Measurements from ENCODE around the gene ABCA4. TPM values are rescaled to one million over a fixed set of nuclear protein-coding genes. Genes with fewer than 3 reads are reported as not detected.

The ABCA4 gene
- total RNA-seq, 1 experiment from 2014 or later = 0.09 TPM

- TF ChIP-seq, protein P1, sequence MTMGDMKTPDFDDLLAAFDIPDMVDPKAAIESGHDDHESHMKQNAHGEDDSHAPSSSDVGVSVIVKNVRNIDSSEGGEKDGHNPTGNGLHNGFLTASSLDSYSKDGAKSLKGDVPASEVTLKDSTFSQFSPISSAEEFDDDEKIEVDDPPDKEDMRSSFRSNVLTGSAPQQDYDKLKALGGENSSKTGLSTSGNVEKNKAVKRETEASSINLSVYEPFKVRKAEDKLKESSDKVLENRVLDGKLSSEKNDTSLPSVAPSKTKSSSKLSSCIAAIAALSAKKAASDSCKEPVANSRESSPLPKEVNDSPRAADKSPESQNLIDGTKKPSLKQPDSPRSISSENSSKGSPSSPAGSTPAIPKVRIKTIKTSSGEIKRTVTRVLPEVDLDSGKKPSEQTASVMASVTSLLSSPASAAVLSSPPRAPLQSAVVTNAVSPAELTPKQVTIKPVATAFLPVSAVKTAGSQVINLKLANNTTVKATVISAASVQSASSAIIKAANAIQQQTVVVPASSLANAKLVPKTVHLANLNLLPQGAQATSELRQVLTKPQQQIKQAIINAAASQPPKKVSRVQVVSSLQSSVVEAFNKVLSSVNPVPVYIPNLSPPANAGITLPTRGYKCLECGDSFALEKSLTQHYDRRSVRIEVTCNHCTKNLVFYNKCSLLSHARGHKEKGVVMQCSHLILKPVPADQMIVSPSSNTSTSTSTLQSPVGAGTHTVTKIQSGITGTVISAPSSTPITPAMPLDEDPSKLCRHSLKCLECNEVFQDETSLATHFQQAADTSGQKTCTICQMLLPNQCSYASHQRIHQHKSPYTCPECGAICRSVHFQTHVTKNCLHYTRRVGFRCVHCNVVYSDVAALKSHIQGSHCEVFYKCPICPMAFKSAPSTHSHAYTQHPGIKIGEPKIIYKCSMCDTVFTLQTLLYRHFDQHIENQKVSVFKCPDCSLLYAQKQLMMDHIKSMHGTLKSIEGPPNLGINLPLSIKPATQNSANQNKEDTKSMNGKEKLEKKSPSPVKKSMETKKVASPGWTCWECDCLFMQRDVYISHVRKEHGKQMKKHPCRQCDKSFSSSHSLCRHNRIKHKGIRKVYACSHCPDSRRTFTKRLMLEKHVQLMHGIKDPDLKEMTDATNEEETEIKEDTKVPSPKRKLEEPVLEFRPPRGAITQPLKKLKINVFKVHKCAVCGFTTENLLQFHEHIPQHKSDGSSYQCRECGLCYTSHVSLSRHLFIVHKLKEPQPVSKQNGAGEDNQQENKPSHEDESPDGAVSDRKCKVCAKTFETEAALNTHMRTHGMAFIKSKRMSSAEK (CRISPR knock-in tag; IDR thresholded peaks at IDR 0.05; ENCODE audit: borderline replicate concordance) = no peak
- TF ChIP-seq CTCF (IDR thresholded peaks at IDR 0.05) (no peak), SP1 (CRISPR knock-in tag; conservative IDR thresholded peaks at IDR 0.05) (no peak), AR (CRISPR knock-in tag; IDR thresholded peaks at IDR 0.05) (no peak), ZMAT4 (CRISPR knock-in tag; IDR thresholded peaks at IDR 0.05) (no peak), ELF4 (CRISPR knock-in tag; IDR thresholded peaks at IDR 0.05; ENCODE audit: low read depth) (no peak)
- TF ChIP-seq, protein P2, sequence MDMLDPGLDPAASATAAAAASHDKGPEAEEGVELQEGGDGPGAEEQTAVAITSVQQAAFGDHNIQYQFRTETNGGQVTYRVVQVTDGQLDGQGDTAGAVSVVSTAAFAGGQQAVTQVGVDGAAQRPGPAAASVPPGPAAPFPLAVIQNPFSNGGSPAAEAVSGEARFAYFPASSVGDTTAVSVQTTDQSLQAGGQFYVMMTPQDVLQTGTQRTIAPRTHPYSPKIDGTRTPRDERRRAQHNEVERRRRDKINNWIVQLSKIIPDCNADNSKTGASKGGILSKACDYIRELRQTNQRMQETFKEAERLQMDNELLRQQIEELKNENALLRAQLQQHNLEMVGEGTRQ (CRISPR knock-in tag; IDR thresholded peaks at IDR 0.05) = no peak
Observed at GRCh38 chr1:93958726-93959100, 162.2 kb downstream of the ABCA4 start (continued).

GRCh38 chr1:93958032-93958725, 162.8 kb downstream of the ABCA4 start:
- ATAC-seq (no peak), DNase-seq (ENCODE audit: low spot score) (no peak)
- ChIA-PET CTCF (interaction anchor here (0.6 to 1.2 kb wide), 2 partner anchors 22 to 87 kb away, joined by 3 to 4 read pairs; no protein-coding TSS in a partner anchor), POLR2A (interaction anchor here (0.6 to 0.7 kb wide), 2 partner anchors 438 to 718 kb away, joined by 3 to 4 read pairs; no protein-coding TSS in a partner anchor)
- Mint-ChIP-seq H3K27me3 (ENCODE audit: low read depth) (peaks cover 4% of the 10 kb centered on the region), H3K4me3 (no peak overlapping the region), H3K4me1 (no peaks in the 10 kb centered on the region), H3K9me3 (peaks cover 29% of the 10 kb centered on the region), H3K27ac (no peak overlapping the region), H3K36me3 (peaks cover 15% of the 10 kb centered on the region)
- TF ChIP-seq KAT7 (CRISPR knock-in tag; IDR thresholded peaks at IDR 0.05; ENCODE audit: borderline replicate concordance) = no peak

- Mint-ChIP-seq H3K4me3 (no peak overlapping the region), H3K27me3 (ENCODE audit: low read depth) (peaks cover 11% of the 10 kb centered on the region), H3K9me3 (peaks cover 53% of the 10 kb centered on the region), H3K27ac (no peak overlapping the region), H3K4me1 (no peaks in the 10 kb centered on the region), H3K36me3 (peaks cover 39% of the 10 kb centered on the region)
- ChIA-PET CTCF (no interaction called here), POLR2A (no interaction called here)
- ATAC-seq = no peak
- DNase-seq (ENCODE audit: low spot score) = no peak
- TF ChIP-seq ATF1 (CRISPR knock-in tag; IDR thresholded peaks at IDR 0.05) (no peak), RELA (CRISPR knock-in tag; IDR thresholded peaks at IDR 0.05; ENCODE audit: borderline replicate concordance) (no peak), NR1H2 (CRISPR knock-in tag; IDR thresholded peaks at IDR 0.05) (no peak), HMGA2 (CRISPR knock-in tag; IDR thresholded peaks at IDR 0.05) (no peak), MYBL2 (CRISPR knock-in tag; IDR thresholded peaks at IDR 0.05) (no peak), CTCF (IDR thresholded peaks at IDR 0.05) (no peak)
- TF ChIP-seq, protein P3, sequence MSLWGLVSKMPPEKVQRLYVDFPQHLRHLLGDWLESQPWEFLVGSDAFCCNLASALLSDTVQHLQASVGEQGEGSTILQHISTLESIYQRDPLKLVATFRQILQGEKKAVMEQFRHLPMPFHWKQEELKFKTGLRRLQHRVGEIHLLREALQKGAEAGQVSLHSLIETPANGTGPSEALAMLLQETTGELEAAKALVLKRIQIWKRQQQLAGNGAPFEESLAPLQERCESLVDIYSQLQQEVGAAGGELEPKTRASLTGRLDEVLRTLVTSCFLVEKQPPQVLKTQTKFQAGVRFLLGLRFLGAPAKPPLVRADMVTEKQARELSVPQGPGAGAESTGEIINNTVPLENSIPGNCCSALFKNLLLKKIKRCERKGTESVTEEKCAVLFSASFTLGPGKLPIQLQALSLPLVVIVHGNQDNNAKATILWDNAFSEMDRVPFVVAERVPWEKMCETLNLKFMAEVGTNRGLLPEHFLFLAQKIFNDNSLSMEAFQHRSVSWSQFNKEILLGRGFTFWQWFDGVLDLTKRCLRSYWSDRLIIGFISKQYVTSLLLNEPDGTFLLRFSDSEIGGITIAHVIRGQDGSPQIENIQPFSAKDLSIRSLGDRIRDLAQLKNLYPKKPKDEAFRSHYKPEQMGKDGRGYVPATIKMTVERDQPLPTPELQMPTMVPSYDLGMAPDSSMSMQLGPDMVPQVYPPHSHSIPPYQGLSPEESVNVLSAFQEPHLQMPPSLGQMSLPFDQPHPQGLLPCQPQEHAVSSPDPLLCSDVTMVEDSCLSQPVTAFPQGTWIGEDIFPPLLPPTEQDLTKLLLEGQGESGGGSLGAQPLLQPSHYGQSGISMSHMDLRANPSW (CRISPR knock-in tag; conservative IDR thresholded peaks at IDR 0.05; ENCODE audit: low read depth) = no peak
- TF ChIP-seq, protein P4, sequence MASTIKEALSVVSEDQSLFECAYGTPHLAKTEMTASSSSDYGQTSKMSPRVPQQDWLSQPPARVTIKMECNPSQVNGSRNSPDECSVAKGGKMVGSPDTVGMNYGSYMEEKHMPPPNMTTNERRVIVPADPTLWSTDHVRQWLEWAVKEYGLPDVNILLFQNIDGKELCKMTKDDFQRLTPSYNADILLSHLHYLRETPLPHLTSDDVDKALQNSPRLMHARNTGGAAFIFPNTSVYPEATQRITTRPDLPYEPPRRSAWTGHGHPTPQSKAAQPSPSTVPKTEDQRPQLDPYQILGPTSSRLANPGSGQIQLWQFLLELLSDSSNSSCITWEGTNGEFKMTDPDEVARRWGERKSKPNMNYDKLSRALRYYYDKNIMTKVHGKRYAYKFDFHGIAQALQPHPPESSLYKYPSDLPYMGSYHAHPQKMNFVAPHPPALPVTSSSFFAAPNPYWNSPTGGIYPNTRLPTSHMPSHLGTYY (CRISPR knock-in tag; IDR thresholded peaks at IDR 0.05) = no peak
Observed at GRCh38 chr1:93955765-93956164, 165.2 kb downstream of the ABCA4 start.

All from WTC11 (cell line).